Activated CD8-positive, alpha-beta T cell treated with anti-CD3 and anti-CD28 coated beads for 36 hours (primary cell): ENCODE data around the gene NOSTRIN. TPM values are rescaled to one million over a fixed set of nuclear protein-coding genes. Genes with fewer than 3 reads are reported as not detected.

Source experiments
- ATAC-seq: fragments of 200-7000 bp; cut with Tn5 transposase; one replicate; pipeline ENCODE4 v1.10.0; 2021; ENCODE audit warnings: mild to moderate bottlenecking, moderate library complexity
- CTCF ChIA-PET: fragments of 350-600 bp; sonication (Branson Sonifier 250); formaldehyde crosslinking; loops from one replicate; lab custom pipeline; 2021; ENCODE audit warnings: antibody characterized with exemption; lab: Charles Lee
- POLR2A ChIA-PET: fragments of 350-600 bp; sonication (Branson Sonifier 250); formaldehyde crosslinking; loops from one replicate; lab custom pipeline; 2021; ENCODE audit warnings: antibody characterized with exemption; lab: Charles Lee
- DNase-seq: peaks from one replicate; pipeline ENCODE4 v3.0.0-alpha.2; 2020
- H3K27ac Mint-ChIP-seq: one replicate; pipeline ENCODE4 v1.8.0; 2021; ENCODE audit warnings: mild to moderate bottlenecking, mixed read lengths
- H3K27me3 Mint-ChIP-seq: one replicate; pipeline ENCODE4 v1.8.0; 2021; ENCODE audit warnings: mixed read lengths
- H3K36me3 Mint-ChIP-seq: one replicate; pipeline ENCODE4 v1.8.0; 2021; ENCODE audit warnings: low read depth, mixed read lengths
- H3K4me1 Mint-ChIP-seq: one replicate; pipeline ENCODE4 v1.8.0; 2021; ENCODE audit warnings: low read depth, mixed read lengths
- H3K4me3 Mint-ChIP-seq: one replicate; pipeline ENCODE4 v1.8.0; 2021; ENCODE audit warnings: mild to moderate bottlenecking, moderate library complexity, mixed read lengths
- H3K9me3 Mint-ChIP-seq: one replicate; pipeline ENCODE4 v1.8.0; 2021; ENCODE audit warnings: mixed read lengths
- intact Hi-C: fragments of 100-400 bp; cut with micrococcal nuclease; formaldehyde crosslinking; loops from one replicate; pipeline ENCODE4 v1.10.0; 2022
- total RNA-seq, 2 experiments: library from RNA; stranded (reverse); gene quantifications; one replicate each; pipeline ENCODE4 v1.2.3, GENCODE V29; 2021
- TF ChIP-seq, protein P1 (sequence below): fragments of 200-600 bp; IDR thresholded peaks from one replicate; pipeline ENCODE4 v1.8.0; 2022; ENCODE audit warnings: antibody characterized with exemption, mild to moderate bottlenecking

The NOSTRIN gene
- total RNA-seq, 2 experiments from 2014 or later: not detected

DNA sequence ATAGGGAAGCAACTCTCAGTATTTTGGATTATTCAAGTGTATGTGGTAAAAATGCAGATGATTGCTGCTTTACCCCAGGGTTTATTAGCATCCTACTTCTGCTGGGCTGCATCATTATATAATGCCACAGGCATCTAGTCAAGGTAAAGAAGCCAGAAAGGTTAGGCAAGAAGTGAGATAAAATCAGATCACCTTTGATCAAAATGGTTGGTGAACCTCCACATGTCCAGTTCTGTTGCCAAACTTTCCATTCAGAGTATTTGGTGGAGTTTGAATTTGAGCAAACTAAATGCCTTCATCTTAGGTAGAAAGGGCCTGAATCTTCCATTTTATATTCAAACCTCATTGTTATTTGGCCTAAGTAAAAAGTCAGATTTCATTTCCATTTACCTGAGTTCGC, 29.7 kb upstream of the NOSTRIN start:
- TF ChIP-seq, protein P1, sequence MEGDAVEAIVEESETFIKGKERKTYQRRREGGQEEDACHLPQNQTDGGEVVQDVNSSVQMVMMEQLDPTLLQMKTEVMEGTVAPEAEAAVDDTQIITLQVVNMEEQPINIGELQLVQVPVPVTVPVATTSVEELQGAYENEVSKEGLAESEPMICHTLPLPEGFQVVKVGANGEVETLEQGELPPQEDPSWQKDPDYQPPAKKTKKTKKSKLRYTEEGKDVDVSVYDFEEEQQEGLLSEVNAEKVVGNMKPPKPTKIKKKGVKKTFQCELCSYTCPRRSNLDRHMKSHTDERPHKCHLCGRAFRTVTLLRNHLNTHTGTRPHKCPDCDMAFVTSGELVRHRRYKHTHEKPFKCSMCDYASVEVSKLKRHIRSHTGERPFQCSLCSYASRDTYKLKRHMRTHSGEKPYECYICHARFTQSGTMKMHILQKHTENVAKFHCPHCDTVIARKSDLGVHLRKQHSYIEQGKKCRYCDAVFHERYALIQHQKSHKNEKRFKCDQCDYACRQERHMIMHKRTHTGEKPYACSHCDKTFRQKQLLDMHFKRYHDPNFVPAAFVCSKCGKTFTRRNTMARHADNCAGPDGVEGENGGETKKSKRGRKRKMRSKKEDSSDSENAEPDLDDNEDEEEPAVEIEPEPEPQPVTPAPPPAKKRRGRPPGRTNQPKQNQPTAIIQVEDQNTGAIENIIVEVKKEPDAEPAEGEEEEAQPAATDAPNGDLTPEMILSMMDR: no peak
- Mint-ChIP-seq H3K27ac (no peak overlapping the region), H3K4me1 (no peaks in the 10 kb centered on the region), H3K36me3 (peaks cover 31% of the 10 kb centered on the region), H3K27me3 (no peaks in the 10 kb centered on the region), H3K9me3 (no peaks in the 10 kb centered on the region), H3K4me3 (no peak overlapping the region)
- POLR2A ChIA-PET: interaction anchor here (0.6 kb wide), 1 partner anchor 598 kb away, joined by 3 read pairs; no protein-coding TSS in a partner anchor
- no peak for ATAC-seq
- CTCF ChIA-PET: interaction anchor here (0.7 to 2.7 kb wide), 4 partner anchors 9 to 148 kb away, joined by 3 to 9 read pairs (median 6); no protein-coding TSS in a partner anchor
- no peak for DNase-seq
- intact Hi-C loops: loop anchor here (5.0 kb wide), 1 partner anchor 150 kb away; no protein-coding TSS in a partner anchor

DNA sequence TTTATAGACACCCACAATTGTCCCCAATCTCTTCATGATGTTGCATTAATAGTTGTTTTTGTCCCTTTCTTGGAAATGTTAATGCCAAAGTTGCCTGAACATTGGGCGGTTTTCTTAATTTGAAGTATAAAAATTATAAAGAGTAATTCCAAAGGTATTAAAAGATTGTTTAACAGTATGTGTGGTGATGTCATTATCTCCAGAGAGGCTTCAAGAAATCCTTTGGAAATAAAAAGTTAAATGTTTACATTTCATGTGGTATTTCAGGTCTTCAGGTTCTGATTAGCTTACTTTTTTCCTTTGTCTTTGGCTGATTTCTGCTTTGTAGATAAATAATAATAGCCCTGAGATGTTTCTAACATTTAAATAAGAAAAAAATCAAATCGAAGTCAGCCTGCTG, 29.3 kb upstream of the NOSTRIN start:
- CTCF ChIA-PET: interaction anchor here (0.7 to 2.7 kb wide), 5 partner anchors 9 to 427 kb away, joined by 3 to 9 read pairs (median 5); no protein-coding TSS in a partner anchor
- ATAC-seq (no peak), DNase-seq (no peak)
- TF ChIP-seq, protein P1: no peak
- no peak overlapping the region for H3K4me3 Mint-ChIP-seq
- no peak overlapping the region for H3K27ac Mint-ChIP-seq
- H3K27me3 Mint-ChIP-seq: no peaks in the 10 kb centered on the region
- intact Hi-C loops: loop anchor here (5.0 kb wide), 1 partner anchor 149 kb away; no protein-coding TSS in a partner anchor
- no peaks in the 10 kb centered on the region for H3K9me3 Mint-ChIP-seq
- H3K4me1 Mint-ChIP-seq: no peaks in the 10 kb centered on the region
- POLR2A ChIA-PET: interaction anchor here (0.6 kb wide), 1 partner anchor 598 kb away, joined by 3 read pairs; no protein-coding TSS in a partner anchor
- peaks cover 29% of the 10 kb centered on the region for H3K36me3 Mint-ChIP-seq

DNA sequence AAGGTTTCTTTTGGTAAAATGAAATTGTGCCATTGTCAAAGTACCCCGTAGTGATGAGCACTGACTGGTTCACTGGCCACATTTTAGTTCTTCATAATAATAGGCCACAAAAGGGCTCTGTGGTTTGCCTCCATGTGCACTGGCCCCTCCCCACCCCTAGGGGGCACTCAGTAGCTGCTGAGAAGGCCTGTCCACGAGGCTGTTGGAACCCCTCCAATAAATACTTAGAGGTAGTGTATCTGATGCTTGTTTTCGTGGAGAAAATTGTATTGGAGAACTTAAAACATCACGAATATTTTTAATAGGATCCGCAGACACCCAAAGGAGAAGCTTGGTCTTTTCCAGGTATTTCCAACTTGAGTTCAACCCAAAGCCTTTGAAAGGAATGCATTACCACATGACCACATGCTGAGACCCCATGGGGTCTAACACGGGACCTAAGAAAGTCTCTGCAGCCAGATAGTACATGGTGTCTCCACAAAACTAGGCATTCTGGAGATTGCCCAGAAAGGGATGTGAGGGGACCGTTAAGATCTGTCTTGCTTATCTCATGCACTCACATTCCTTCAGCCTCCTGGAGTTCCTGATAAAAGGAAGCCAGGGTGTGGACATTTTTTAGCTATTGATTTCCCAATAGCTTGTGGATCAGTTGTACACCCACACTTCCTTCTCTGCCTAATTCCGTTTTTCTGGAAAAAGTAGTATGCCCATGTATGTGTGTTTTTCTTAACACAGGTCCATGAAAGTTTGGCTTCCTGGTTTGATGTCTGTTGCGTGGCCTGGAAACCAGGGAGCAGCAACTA, 28.5 kb upstream of the NOSTRIN start:
- TF ChIP-seq, protein P1: peak; percentile 64
- ATAC-seq: peak; percentile 74
- intact Hi-C loops: loop anchor here (5.0 kb wide), 1 partner anchor 148 kb away; no protein-coding TSS in a partner anchor
- ChIA-PET CTCF (interaction anchor here (1.0 to 2.7 kb wide), 6 partner anchors 8 to 428 kb away, joined by 3 to 9 read pairs (median 4); no protein-coding TSS in a partner anchor), POLR2A (interaction anchor here (0.6 to 0.7 kb wide), 2 partner anchors 129 to 633 kb away, joined by 3 read pairs; no protein-coding TSS in a partner anchor)
- DNase-seq: peak; percentile 50
- Mint-ChIP-seq H3K9me3 (no peaks in the 10 kb centered on the region), H3K4me3 (no peak overlapping the region), H3K4me1 (no peaks in the 10 kb centered on the region), H3K27ac (no peak overlapping the region), H3K27me3 (no peaks in the 10 kb centered on the region), H3K36me3 (peaks cover 29% of the 10 kb centered on the region)

DNA sequence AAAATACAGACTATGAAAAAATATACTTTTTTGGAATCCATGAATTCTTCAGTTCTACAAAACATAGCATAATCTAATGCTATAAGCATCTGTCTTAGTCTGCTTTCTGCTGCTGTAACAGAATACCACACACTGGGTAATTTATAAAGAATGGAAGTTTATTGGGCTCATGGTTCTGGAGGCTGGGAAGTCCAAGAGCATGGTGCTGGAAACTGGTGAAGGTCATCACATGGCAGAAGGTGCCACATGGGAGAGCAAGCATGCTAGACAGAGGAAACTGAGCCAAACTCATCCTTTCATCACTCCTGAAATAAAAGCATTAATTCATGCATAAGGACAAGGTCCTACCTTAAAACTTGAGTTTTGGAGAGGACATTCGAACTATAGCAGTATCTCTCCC, 26.6 kb upstream of the NOSTRIN start:
- intact Hi-C loops: no loop called here
- H3K4me3 Mint-ChIP-seq: no peak overlapping the region
- no peaks in the 10 kb centered on the region for H3K9me3 Mint-ChIP-seq
- no peak overlapping the region for H3K27ac Mint-ChIP-seq
- ATAC-seq: no peak
- H3K27me3 Mint-ChIP-seq: no peaks in the 10 kb centered on the region
- no peak for DNase-seq
- no peaks in the 10 kb centered on the region for H3K4me1 Mint-ChIP-seq
- CTCF ChIA-PET: no interaction called here
- peaks cover 23% of the 10 kb centered on the region for H3K36me3 Mint-ChIP-seq
- TF ChIP-seq, protein P1: no peak
- POLR2A ChIA-PET: no interaction called here

DNA sequence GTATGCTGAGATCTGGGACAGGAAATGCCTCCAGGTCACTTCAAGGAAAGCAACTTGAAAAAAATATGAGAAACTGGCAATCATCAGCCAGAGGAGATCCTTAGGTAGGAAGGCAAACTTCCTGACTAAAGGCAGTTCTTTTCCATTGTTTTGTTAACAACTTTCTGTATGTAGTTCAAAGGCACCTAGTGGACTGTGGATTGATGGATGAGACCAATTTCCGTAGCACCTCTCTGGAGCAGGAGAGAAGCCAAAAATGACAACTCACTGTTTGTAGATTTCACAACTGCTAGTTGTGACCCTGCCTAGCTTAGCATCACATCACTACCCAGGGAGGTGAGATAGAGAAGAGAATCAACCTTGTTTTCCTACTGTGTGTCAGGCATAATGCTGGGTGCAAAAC, 21.8 kb upstream of the NOSTRIN start:
- DNase-seq (no peak), ATAC-seq (no peak)
- Mint-ChIP-seq H3K27me3 (no peaks in the 10 kb centered on the region), H3K27ac (no peak overlapping the region), H3K36me3 (peaks cover 2% of the 10 kb centered on the region), H3K4me3 (no peak overlapping the region), H3K9me3 (no peaks in the 10 kb centered on the region), H3K4me1 (no peaks in the 10 kb centered on the region)
- intact Hi-C loops: no loop called here
- TF ChIP-seq, protein P1: no peak
- CTCF ChIA-PET: interaction anchor here (2.2 kb wide), 1 partner anchor 8 kb away, joined by 8 read pairs; no protein-coding TSS in a partner anchor
- POLR2A ChIA-PET: no interaction called here
